GM21717 (cell line): ENCODE data around the gene ARHGAP9.
"Not testable (repeated sequence)": the region's sequence is repeated elsewhere in the genome, so short reads cannot be mapped to it uniquely, and the experiment has no call there.

Source experiments
- ATAC-seq: cut with Tn5 transposase; IDR thresholded peaks from one replicate; pipeline ENCODE4 v1.9.1; 2021; ENCODE audit warnings: mild to moderate bottlenecking, moderate library complexity; ENCODE audit not compliant: unreplicated experiment

Gene ARHGAP9

DNA sequence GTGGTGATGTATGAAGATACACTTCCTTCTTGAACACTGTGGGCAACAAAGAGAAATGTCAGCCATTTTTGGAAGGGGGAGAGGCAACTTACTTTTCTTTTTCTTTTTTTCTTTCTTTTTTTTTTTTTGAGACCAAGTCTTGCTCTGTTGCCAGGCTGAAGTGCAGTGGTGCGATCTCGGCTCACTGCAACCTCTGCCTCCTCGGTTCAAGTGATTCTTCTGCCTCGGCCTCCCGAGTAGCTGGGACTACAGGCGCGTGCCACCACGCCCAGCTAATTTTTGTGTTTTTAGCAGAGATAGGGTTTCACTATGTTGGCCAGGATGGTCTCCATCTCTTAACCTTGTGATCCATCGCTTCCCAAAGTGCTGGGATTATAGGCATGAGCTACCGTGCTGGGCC is 38.1 kb upstream of the ARHGAP9 start:
- ATAC-seq: not testable (repeated sequence)

DNA sequence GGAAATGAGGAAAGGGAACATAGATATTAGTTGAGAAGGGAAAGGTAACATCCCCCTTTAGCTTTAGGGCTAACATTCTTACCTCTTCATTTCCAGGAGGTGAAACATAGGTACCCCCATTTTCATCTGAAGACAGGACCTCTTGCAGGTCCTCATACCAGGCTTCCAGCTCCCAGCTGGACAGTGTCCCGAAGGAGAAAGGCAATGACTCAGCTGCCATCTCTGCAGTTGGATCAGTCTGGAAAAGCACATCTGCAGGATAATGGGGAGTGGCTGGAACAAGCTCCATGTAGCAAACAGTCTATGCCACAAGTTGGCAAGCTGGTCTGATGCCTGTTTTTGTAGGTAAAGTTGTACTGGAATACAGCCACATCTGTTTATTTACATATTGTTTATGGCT is 37.5 kb upstream of the ARHGAP9 start:
- no peak for ATAC-seq

DNA sequence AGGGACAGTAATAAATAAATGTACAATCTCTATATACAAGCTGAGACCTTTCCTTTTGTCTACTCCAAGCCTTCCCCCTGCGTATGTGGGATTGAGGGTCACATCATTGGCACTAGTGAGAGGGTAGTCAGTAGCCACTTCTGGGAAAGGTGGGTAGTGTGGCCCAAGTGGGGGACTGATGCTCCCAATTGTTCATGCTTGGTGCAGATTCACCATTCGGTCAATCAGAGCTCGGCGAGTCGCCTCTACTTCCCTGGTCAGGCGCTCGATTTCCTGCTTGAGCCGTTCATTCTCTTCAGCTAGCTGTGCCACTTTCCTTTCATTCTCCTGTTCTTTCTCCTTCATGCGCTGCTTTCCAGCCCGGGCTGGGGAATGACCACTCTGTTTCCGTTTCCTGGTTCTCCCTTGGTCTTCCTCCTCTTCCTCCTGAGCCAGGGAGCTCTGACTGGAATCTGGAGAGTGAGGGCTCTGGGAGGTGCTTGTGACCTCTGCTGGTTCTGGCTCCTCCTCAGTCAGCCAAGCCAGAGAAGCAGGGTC is 37.0 kb upstream of the ARHGAP9 start:
- no peak for ATAC-seq

DNA sequence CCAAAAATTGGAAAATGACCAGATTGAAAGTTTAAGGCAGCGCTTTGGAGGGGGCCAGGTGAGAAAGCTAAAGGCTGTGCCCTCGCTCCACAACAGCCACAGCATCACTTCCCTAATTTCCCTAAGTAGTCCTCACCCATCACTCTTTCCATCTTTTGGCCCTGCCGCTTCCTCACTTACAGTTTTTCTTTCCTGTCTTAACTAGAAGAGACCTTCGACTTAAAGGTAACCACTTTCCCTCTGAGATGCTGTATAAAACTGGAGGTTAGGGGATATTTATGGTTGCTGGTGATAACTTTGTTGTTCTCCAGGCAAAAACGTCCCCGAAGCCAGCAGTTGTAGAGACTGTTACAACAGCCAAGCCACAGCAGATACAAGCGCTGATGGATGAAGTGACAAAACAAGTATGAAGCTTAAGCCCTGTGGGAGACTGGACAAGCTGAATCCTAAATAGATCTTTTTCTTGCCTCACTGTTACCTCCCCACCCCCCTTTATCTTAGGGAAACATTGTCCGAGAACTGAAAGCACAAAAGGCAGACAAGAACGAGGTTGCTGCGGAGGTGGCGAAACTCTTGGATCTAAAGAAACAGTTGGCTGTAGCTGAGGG is 36.4 kb upstream of the ARHGAP9 start:
- no peak for ATAC-seq

DNA sequence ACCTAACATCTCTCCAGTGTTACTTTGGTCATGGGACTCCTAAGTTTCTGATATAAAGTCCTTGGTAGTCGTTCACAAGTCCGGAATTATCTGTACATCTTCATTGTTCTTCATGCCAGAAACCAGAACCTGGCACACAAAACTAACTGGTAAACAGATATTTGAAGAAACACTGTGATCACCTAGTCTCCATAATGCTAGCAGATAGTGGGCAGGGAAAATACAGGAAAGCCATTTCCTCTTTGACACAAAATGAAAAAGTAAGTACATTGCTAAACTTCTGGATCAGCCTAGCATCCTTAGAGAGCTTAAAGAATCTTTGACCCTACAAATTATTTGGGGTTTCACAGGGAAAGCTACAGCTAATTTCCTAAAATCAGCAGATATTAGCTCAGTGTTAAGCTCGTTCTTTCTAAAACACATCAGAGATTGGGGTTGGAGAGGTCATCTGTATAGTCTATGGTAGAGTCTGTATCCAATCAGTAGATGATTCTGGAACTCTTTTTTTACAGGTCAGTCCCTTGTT is 35.8 kb upstream of the ARHGAP9 start:
- no peak for ATAC-seq

DNA sequence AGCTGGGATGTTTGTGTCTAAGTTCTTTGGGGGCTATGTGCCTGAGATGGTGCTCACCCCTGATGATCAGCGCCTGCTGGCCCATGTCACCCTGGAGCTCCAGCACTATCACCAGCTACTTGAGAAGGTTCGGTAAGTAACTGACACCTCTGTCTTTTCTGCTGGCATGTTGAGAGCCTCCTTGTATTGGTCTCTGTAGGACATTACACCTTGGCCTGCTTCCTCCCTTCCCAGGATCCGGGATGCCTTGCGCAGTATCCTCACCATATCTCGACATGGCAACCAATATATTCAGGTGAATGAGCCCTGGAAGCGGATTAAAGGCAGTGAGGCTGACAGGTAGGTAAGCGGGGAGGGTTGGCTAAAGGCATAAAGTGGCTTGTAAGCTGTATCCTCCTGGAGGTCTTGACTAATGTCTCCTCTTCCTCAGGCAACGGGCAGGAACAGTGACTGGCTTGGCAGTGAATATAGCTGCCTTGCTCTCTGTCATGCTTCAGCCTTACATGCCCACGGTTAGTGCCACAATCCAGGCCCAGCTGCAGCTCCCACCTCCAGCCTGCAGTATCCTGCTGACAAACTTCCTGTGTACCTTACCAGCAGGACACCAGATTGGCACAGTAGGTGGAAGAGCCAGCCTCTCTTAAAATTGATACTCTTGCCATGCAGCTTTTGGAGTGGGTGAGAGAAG is 35.2 kb upstream of the ARHGAP9 start:
- no peak for ATAC-seq

DNA sequence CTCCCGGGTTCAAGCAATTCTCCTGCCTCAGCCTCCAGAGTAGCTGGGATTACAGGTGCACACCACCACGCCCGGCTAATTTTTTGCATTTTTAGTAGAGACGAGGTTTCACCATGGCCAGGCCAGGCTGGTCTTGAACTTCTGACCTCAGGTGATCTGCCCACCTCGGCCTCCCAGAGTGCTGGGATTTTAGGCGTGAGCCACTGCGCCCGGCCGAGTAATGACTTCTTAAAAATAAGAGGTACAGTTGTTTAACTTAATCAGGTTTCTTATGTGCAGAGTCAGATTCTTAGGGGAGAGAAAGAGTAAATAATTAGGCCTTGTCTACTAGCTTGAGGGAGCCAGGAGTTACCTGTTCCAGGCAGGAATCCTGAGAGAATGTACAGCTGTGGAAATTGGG is 34.6 kb upstream of the ARHGAP9 start:
- ATAC-seq: not testable (repeated sequence)

DNA sequence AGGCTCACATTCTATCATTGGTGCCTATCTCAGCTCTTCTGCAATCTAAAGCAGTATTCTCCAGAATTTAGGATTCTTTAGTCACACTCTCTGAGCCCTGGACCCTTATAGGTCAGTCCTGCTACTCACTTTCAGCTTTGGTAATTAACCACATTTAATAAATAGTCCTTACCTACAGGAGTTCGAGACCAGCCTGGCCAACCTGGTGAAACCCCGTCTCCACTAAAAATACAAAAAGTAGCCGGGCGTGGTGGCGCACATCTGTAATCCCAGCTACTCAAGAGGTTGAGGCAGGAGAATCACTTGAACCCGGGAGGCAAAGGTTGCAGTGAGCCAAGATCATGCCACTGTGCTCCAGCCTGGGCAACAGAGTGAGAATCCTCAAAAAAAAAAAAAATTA is 34.0 kb upstream of the ARHGAP9 start:
- not testable (repeated sequence) for ATAC-seq

DNA sequence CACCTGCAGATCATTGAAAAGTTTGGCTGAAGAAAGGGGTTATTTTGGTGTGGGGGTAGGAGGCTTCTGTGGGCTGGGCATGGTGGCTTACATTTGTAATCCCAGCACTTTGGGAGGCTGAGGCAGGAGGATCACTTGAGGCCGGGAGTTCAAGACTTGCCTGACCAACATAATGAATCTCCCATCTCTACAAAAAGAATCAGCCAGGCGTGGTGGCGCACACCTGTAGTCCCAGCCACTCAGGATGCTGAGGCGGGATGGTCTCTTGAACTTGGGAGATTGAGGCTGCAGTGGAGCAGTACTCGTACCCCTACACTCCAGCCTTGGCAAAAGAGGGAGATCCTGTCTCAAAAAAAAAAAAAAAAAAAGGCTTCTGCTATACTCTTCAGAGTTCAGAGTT is 33.6 kb upstream of the ARHGAP9 start:
- no peak for ATAC-seq

DNA sequence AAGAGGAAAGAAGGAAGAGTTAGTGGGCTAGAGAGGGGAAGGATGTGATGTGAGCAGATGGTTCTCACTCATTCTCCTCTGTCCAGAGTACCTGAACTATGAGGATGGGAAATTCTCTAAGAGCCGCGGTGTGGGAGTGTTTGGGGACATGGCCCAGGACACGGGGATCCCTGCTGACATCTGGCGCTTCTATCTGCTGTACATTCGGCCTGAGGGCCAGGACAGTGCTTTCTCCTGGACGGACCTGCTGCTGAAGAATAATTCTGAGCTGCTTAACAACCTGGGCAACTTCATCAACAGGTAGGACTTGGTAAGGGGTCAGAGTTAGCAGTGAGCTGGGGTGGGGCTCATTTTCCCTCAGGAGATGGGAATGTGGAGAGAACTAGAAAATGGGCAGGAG is 33.0 kb upstream of the ARHGAP9 start:
- no peak for ATAC-seq

DNA sequence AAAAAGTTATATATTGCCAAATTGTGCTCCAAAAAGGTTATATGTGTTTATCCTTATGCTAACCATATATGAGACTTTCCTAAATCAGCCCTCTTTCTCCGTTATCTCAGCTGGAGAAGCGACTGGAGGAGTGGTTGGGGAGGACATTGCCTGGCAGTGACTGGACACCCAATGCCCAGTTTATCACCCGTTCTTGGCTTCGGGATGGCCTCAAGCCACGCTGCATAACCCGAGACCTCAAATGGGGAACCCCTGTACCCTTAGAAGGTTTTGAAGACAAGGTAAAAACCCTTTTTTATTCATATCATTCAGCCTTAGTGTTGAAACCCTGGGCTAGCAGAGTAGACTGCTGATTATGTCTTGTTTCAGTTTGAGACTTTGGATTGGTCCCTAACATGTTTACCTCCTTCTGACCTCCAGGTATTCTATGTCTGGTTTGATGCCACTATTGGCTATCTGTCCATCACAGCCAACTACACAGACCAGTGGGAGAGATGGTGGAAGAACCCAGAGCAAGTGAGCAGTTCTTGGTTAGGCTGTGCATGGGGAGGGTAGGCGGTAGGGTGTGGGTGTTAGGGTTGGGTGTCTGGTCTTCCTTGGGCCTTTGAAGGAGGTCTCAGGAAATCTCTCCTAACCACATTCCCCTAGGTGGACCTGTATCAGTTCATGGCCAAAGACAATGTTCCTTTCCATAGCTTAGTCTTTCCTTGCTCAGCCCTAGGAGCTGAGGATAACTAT is 32.1 kb upstream of the ARHGAP9 start:
- no peak for ATAC-seq

DNA sequence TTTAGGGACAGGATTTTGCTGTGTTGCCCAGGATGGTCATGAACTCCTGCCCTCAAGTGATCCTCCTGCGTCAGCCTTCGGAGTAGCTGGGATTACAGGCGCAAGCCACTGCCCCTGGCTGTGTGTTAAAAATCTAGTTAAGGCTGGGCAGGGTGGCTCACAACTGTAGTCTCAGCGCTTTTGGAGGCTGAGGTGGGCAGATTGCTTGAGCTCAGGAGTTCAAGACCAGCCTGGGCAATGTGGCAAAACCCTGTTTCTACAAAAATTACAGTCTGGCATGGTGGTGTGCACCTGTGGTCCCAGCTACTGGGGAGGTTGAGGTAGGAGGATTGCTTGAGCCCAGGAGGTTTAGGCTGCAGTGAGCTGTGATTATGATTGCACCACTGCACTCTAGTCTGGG is 31.5 kb upstream of the ARHGAP9 start:
- no peak for ATAC-seq

DNA sequence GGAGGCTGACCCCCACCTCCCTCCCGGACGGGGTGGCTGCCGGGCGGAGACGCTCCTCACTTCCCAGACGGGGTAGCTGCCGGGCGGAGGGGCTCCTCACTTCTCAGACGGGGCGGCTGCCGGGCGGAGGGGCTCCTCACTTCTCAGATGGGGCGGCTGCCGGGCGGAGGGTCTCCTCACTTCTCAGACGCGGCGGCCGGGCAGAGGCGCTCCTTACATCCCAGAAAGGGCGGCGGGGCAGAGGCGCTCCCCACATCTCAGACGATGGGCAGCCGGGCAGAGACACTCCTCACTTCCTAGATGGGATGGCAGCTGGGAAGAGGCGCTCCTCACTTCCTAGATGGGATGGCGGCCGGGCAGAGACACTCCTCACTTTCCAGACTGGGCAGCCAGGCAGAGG is 28.1 kb upstream of the ARHGAP9 start:
- not testable (repeated sequence) for ATAC-seq

DNA sequence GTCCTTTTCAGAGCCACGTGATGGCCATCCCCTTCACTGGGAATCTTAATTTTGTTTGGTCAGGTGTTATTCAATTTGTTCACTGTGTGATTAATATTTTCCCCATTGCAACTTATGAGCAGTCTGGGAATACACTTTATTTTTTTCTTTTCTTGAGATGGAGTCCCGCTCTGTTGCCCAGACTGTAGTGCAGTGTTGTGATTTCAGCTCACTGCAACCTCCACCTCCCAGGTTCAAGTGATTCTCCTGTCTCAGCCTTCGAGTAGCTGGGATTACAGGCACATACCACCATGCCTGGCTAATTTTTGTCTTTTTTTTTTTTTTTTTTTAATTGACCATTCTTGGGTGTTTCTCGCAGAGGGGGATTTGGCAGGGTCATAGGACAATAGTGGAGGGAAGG is 26.9 kb upstream of the ARHGAP9 start:
- ATAC-seq: not testable (repeated sequence)

DNA sequence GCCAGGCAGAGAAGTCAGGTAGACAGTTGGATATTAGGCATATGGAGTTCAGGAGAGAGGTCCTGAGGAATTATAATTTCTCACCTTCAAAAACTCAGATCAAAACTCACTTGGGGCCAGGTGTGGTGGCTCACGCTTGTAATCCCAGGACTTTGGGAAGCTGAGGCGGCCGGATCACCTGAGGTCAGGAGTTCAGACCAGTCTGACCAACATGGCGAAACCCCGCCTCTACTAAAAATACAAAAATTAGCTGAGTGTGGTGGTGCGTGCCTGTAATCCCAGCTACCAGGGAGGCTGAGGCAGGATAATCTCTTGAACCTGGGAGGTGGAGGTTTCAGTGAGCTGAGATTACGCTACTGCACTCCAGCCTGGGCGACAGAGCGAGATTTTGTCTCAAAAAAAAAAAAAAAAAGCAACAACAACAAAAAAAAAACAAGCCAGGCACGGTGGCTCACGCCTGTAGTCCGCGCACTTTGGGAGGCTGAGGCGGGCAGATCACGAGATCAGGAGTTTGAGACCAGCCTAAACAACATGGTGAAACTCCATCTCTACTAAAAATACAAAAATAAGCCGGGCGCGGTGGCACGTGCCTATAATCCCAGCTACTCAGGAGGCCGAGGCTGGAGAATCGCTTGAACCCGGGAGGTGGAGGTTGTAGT is 22.8 kb upstream of the ARHGAP9 start:
- not testable (repeated sequence) for ATAC-seq

DNA sequence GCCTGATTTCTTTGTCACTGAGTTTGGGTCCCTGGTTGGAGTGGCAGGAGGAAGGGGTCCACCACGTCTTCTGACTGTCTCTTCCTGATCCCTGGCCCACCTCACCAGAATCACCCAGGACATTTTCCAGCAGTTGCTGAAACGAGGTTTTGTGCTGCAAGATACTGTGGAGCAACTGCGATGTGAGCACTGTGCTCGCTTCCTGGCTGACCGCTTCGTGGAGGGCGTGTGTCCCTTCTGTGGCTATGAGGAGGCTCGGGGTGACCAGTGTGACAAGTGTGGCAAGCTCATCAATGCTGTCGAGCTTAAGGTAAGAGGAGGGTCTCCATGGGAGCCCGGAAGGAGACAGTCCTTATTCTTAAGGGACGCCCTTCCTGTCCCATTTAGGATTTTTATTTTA is 20.5 kb upstream of the ARHGAP9 start:
- ATAC-seq: no peak

DNA sequence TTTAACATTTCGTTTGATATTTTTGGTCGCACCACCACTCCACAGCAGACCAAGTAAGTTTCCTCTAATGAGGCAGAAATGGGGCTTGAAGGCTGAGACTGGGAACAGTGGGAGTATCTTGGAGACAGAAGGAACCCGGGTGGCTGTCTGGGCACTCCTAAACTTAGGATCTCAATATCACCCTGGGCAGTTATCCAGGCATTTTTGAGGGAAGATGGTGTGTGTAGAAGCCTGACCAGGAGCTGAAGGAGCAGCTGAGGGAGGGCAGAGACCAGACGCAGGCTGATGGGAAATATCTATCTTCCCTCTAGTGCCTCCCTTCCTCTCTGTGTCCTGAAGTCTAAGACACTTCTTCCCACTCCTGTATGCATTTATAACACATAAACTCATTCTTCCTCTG is 18.9 kb upstream of the ARHGAP9 start:
- ATAC-seq: no peak

DNA sequence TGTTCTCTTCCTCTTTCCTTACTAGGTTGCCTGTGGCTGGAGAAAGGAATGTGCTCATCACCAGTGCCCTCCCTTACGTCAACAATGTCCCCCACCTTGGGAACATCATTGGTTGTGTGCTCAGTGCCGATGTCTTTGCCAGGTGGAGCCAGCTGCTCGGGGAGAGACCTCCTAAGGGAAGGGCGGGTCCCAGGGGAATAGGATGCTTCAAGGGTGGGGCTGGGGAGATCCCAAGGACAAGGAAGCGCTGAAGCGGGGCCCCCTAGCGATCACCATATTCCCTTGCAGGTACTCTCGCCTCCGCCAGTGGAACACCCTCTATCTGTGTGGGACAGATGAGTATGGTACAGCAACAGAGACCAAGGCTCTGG is 18.5 kb upstream of the ARHGAP9 start:
- no peak for ATAC-seq

DNA sequence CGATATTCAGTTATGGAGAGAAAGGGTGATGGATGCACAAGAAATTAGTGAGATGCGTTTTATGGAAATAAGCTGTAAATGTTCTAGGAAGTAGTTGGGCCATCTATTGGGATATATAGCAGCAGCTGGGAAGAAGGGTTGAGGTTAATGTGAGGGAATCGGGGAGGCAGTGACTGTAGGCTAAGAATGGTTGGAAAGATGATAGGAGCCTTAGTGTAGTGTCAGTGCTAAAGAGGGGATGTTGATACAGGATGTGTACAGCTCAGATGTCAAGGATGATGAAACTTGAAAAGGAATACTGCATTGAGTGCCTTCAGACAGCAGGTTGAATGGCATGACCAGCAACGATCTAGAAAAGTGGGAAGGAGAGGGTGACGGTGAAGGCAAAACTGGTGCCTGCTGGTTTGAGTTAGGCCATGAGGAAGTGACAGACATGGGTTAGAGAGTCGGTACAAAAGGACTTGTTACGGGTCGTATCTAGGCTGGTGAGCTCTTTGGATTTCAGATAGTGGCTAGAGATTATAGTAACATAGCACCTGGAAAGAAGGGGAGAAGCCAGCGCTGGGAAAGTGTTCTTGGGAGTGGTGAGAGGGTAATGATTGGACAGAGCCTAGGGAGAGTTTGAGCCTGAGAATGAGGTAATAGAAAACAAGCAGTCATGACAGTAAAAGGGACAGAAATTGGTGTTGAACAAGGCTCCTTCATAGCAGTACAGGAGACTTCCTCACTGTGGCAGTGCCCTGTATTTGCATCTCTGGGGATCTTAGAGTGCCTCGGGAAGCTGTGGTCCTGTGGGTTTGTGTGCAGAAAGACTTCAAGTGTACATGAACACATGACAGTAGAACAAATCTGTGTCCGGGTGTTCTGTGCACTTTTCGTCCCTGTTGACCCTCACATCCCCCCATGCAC is 17.8 kb upstream of the ARHGAP9 start:
- ATAC-seq: no peak

DNA sequence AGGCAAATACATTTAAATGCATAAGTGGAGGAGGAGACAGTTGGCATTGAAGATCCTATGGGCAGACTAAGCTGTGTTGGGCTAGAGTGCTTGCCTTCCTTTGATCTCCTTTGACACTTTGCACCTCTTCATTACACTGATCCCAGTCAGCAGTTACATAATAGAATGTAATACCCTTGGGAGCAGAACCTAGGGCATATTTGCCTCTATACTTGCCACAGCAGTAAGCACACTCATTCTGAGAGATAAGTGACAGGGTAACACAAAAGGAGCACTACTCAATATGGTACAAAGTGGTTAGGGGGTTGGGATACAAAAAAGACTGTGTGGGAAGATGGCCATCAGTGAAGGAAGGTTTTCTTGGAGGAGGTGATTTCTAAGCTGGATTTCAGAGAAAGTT is 17.2 kb upstream of the ARHGAP9 start:
- no peak for ATAC-seq
